ENCODE data around the gene FGD3. TPM values are rescaled to one million over a fixed set of nuclear protein-coding genes. Genes with fewer than 3 reads are reported as not detected.

Gene FGD3
- polyA plus RNA-seq, 1 donor (not counting 4 experiments of a cell fraction or from before 2014, with no cell fraction given) = 0.21 TPM

- DNase-seq (ENCODE audit: low read depth, low spot score) (no peak), FAIRE-seq (no peak)
- no peak overlapping the region for H3K4me3 ChIP-seq (ENCODE audit: control insufficient read depth in 2 of 3, extremely low read depth in 1 of 3, insufficient read depth in 2 of 3, low read depth in 1 of 3, low read length in 3 of 3)
- dilution Hi-C loops (cut with MboI; ENCODE audit: extremely low pct_ligation_motif_present, low sequenced_read_pairs) = no loop called here
- H4K20me1 ChIP-seq (ENCODE audit: control insufficient read depth, extremely low read depth, insufficient read depth, low read length) = no peaks in the 10 kb centered on the region
- no peaks in the 10 kb centered on the region for H3K9me1 ChIP-seq (ENCODE audit: control insufficient read depth, extremely low read depth, insufficient read depth, low read length)
- no peaks in the 10 kb centered on the region for H3K27me3 ChIP-seq (ENCODE audit: control insufficient read depth, extremely low read depth, insufficient read depth, low read length)
- H3K9ac ChIP-seq (ENCODE audit: control insufficient read depth, extremely low read depth, insufficient read depth, low read length) = no peak overlapping the region
- no peaks in the 10 kb centered on the region for H3K9me3 ChIP-seq (ENCODE audit: control insufficient read depth, low read depth, low read length)
- no peaks in the 10 kb centered on the region for H3K36me3 ChIP-seq (ENCODE audit: control insufficient read depth in 2 of 2, extremely low read depth in 1 of 2, insufficient read depth in 2 of 2, low read length in 2 of 2)
- no peak overlapping the region for H3K27ac ChIP-seq (ENCODE audit: control insufficient read depth, insufficient read depth, low read length)
- no peaks in the 10 kb centered on the region for H3K4me1 ChIP-seq (ENCODE audit: control insufficient read depth, extremely low read depth, insufficient read depth, low read length)
- H2AFZ ChIP-seq (ENCODE audit: control insufficient read depth, low read length) = no peak overlapping the region
- H3K79me2 ChIP-seq (ENCODE audit: control insufficient read depth, insufficient read depth, low read length) = no peaks in the 10 kb centered on the region
- TF ChIP-seq CTCF (optimal IDR thresholded peaks at IDR 0.05 in 1 of 3, IDR thresholded peaks at IDR 0.05 in 1 of 3, conservative IDR thresholded peaks at IDR 0.05 in 1 of 3; ENCODE audit: extremely low read depth in 1 of 3, insufficient read depth in 2 of 3, low read length in 3 of 3) (no peak), EZH2 (IDR thresholded peaks at IDR 0.05; ENCODE audit: low read length) (no peak)
- H3K4me2 ChIP-seq (ENCODE audit: control insufficient read depth, extremely low read depth, insufficient read depth, low read depth, low read length) = no peak overlapping the region
Observed at GRCh38 chr9:93049491-93049890, 102.2 kb downstream of the FGD3 start.

GRCh38 chr9:93050231-93050630, 102.9 kb downstream of the FGD3 start:
- H3K79me2 ChIP-seq (ENCODE audit: control insufficient read depth, insufficient read depth, low read length) = no peaks in the 10 kb centered on the region
- dilution Hi-C loops (cut with MboI; ENCODE audit: extremely low pct_ligation_motif_present, low sequenced_read_pairs) = no loop called here
- no peak overlapping the region for H3K4me2 ChIP-seq (ENCODE audit: control insufficient read depth, extremely low read depth, insufficient read depth, low read depth, low read length)
- FAIRE-seq (no peak), DNase-seq (ENCODE audit: low read depth, low spot score) (no peak)
- no peak overlapping the region for H3K4me3 ChIP-seq (ENCODE audit: control insufficient read depth in 2 of 3, extremely low read depth in 1 of 3, insufficient read depth in 2 of 3, low read depth in 1 of 3, low read length in 3 of 3)
- H3K9me1 ChIP-seq (ENCODE audit: control insufficient read depth, extremely low read depth, insufficient read depth, low read length) = no peaks in the 10 kb centered on the region
- no peaks in the 10 kb centered on the region for H3K27me3 ChIP-seq (ENCODE audit: control insufficient read depth, extremely low read depth, insufficient read depth, low read length)
- H3K27ac ChIP-seq (ENCODE audit: control insufficient read depth, insufficient read depth, low read length) = no peak overlapping the region
- TF ChIP-seq CTCF (optimal IDR thresholded peaks at IDR 0.05 in 1 of 3, IDR thresholded peaks at IDR 0.05 in 1 of 3, conservative IDR thresholded peaks at IDR 0.05 in 1 of 3; ENCODE audit: extremely low read depth in 1 of 3, insufficient read depth in 2 of 3, low read length in 3 of 3) (no peak), EZH2 (IDR thresholded peaks at IDR 0.05; ENCODE audit: low read length) (no peak)
- H3K36me3 ChIP-seq (ENCODE audit: control insufficient read depth in 2 of 2, extremely low read depth in 1 of 2, insufficient read depth in 2 of 2, low read length in 2 of 2) = no peaks in the 10 kb centered on the region
- no peak overlapping the region for H3K9ac ChIP-seq (ENCODE audit: control insufficient read depth, extremely low read depth, insufficient read depth, low read length)
- H3K4me1 ChIP-seq (ENCODE audit: control insufficient read depth, extremely low read depth, insufficient read depth, low read length) = no peaks in the 10 kb centered on the region
- H2AFZ ChIP-seq (ENCODE audit: control insufficient read depth, low read length) = no peak overlapping the region
- H4K20me1 ChIP-seq (ENCODE audit: control insufficient read depth, extremely low read depth, insufficient read depth, low read length) = no peaks in the 10 kb centered on the region
- no peaks in the 10 kb centered on the region for H3K9me3 ChIP-seq (ENCODE audit: control insufficient read depth, low read depth, low read length)

Data from keratinocyte (primary cell).